ENCODE data around the gene H19. TPM values are rescaled to one million over a fixed set of nuclear protein-coding genes. Genes with fewer than 3 reads are reported as not detected.
A peak's percentile ranks its signal among the peaks of the same experiment; 100 is the strongest.

Gene H19
- total RNA-seq, 1 donor from 2014 or later = 55.8 TPM

DNA sequence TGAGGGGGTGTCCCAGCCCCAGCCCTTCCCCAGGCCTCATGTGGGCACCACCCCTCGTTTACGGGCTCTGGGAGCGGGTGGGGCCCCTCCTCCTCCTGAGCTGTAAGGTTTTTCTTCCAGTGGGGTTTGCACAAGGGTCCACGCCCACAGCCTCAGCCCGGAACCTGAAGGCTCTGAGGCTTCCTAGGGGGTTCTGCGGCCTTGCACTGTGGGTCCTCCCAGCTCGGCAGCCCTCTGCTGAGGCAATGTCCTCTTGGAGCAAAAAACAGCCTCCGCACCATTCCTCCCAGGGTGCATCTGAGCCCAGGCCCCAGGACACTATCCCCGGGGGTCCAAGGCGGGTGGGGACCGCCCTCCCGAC lies 14.1 kb downstream of the H19 start:
- no peaks in the 10 kb centered on the region for H3K9me3 ChIP-seq
- no peak overlapping the region for H3K4me3 ChIP-seq
- no peak for DNase-seq
- no peaks in the 10 kb centered on the region for H3K36me3 ChIP-seq
- TF ChIP-seq, protein P1, sequence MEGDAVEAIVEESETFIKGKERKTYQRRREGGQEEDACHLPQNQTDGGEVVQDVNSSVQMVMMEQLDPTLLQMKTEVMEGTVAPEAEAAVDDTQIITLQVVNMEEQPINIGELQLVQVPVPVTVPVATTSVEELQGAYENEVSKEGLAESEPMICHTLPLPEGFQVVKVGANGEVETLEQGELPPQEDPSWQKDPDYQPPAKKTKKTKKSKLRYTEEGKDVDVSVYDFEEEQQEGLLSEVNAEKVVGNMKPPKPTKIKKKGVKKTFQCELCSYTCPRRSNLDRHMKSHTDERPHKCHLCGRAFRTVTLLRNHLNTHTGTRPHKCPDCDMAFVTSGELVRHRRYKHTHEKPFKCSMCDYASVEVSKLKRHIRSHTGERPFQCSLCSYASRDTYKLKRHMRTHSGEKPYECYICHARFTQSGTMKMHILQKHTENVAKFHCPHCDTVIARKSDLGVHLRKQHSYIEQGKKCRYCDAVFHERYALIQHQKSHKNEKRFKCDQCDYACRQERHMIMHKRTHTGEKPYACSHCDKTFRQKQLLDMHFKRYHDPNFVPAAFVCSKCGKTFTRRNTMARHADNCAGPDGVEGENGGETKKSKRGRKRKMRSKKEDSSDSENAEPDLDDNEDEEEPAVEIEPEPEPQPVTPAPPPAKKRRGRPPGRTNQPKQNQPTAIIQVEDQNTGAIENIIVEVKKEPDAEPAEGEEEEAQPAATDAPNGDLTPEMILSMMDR (IDR thresholded peaks at IDR 0.05) = no peak
- H3K27me3 ChIP-seq = no peaks in the 10 kb centered on the region
- no peak for ATAC-seq
- H3K4me1 ChIP-seq = no peaks in the 10 kb centered on the region
- no peak overlapping the region for H3K27ac ChIP-seq
- intact Hi-C loops (cut with DNase I) = no loop called here

DNA sequence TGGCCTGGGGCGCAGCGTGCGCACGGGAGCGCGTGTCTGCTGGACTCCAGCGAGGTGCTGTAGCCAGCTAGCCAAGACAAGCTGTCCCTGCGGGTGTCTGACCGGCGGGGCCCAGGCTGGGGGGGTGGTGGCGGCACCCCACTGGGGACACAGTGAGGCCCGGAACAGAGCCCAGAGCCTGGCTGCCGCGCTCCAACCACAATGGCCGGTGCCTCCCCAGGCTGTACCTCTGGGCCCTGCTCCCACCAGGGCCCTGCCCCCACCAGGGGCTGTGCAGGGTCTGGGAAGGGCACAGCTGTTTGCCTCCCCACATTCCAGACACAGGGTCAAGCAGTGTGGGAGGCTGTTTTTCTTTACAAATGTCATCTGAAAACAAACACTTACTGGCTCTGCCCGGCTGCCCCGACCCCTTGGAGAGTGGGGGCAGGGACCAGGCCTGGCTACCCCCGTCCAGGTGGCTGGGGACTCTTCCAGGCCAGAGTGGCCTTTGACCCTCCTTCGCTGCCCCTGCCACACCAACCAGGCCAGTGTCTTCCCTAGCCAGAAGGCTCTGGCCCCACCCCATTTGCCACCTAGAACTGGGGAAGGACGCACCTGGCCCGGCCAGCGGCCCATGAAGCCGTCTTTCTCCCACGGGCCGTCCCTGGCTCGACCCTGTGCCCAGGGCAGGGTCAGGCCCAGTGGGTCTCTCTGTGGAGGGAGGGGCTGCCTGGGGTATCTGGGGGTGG lies 14.6 kb downstream of the H19 start:
- Histone ChIP-seq H3K4me1 (no peaks in the 10 kb centered on the region), H3K27me3 (no peaks in the 10 kb centered on the region), H3K36me3 (no peaks in the 10 kb centered on the region), H3K4me3 (no peak overlapping the region), H3K27ac (no peak overlapping the region), H3K9me3 (no peaks in the 10 kb centered on the region)
- DNase-seq (no peak), ATAC-seq (no peak)
- TF ChIP-seq, protein P1 (IDR thresholded peaks at IDR 0.05) = no peak
- intact Hi-C loops (cut with DNase I) = no loop called here

DNA sequence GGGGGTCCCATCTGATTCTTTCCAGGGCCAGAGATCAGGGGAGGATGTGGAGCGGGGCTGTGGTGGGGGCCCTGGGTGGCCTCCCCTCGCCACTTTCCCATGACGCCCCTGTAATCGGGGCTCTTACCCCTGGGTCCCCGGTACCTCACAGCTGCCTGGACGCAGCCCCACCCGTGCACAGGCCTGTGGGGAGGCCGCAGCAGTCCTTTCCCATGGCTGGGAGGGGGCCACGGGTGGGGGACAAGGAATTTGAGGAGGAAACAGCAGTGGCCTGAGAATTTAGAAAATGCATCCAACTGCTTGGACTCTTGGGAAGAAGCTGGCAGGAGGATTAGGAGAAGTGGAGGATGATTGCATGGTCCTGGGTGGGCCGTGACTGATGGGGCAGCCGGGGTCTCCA lies 18.0 kb downstream of the H19 start:
- no peak for ATAC-seq
- intact Hi-C loops (cut with DNase I) = no loop called here
- no peaks in the 10 kb centered on the region for H3K9me3 ChIP-seq
- H3K4me1 ChIP-seq = no peaks in the 10 kb centered on the region
- no peak overlapping the region for H3K4me3 ChIP-seq
- DNase-seq = no peak
- H3K27me3 ChIP-seq = no peaks in the 10 kb centered on the region
- H3K36me3 ChIP-seq = no peaks in the 10 kb centered on the region
- TF ChIP-seq, protein P1 (IDR thresholded peaks at IDR 0.05) = no peak
- no peak overlapping the region for H3K27ac ChIP-seq

DNA sequence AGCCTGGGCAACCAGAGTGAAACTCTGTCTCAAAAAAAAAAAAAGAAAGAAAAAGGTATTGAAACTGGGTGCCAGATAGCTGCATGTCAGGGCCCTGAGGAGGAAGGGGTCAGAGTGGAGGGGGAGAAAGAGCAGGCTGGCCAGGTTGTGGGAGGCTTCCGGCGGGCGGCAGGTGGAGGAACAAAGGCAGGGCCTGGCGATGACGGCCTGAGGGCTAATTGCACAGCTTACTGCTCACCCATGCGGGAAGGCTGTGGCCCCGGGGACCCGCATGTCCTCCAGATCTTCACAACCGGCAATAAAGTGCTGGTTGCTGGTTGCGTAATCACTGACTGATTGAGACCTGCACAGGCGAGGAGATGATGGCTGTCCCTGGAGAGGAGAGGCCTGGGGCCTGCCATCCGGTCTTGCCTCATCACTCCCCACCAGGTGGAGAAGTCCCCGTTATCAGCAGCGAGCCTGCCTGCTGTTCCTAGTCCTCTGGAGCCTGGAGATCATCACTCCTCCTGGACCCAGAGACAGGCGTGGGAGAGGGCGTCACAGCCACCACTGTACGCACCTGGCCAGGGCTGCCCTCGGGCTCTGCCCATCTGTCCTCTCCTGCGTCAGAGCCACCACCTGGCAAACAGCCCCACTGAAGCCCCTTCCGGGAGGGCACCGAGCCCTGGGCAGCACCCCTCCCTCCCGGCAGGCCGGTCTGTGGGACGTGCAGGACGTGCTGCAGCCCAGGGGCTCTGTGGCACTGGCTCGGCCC lies 18.7 kb downstream of the H19 start:
- no peaks in the 10 kb centered on the region for H3K36me3 ChIP-seq
- ATAC-seq = no peak
- no peak overlapping the region for H3K4me3 ChIP-seq
- no peaks in the 10 kb centered on the region for H3K27me3 ChIP-seq
- TF ChIP-seq, protein P1 (IDR thresholded peaks at IDR 0.05) = no peak
- H3K27ac ChIP-seq = no peak overlapping the region
- no peaks in the 10 kb centered on the region for H3K9me3 ChIP-seq
- intact Hi-C loops (cut with DNase I) = no loop called here
- no peaks in the 10 kb centered on the region for H3K4me1 ChIP-seq
- peak; percentile 23 for DNase-seq

DNA sequence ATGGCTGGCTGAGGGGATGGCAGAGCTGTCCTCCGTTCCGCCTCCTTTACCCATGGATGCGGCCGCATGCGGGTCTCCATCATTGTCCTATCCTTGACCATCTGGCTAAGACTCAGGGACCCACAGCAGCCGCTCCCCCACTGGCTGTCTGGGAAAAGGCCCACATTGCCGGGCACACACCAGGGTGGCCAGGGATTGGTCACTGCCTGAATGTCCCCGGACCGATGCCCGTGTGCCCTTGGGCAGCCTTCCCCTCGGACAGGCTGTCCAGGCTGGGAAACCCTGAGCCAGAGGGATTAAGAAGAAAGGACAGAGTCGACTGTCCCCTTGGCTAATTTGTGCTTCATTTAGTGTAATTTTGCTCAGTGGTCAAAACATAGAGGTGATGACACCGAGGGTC lies 22.5 kb downstream of the H19 start:
- Histone ChIP-seq H3K36me3 (no peaks in the 10 kb centered on the region), H3K27me3 (no peaks in the 10 kb centered on the region), H3K4me1 (no peaks in the 10 kb centered on the region), H3K4me3 (no peak overlapping the region), H3K27ac (no peak overlapping the region), H3K9me3 (no peaks in the 10 kb centered on the region)
- ATAC-seq (no peak), DNase-seq (no peak)
- TF ChIP-seq, protein P1 (IDR thresholded peaks at IDR 0.05) = no peak
- intact Hi-C loops (cut with DNase I) = no loop called here

Measured in upper lobe of right lung (tissue), 1 donor.